Neural cell (in vitro differentiated cells): ENCODE results near the gene PLEKHS1.
"Not testable (repeated sequence)": the region's sequence is repeated elsewhere in the genome, so short reads cannot be mapped to it uniquely, and the experiment has no call there.

Experiments
- EP300 ChIP-seq: fragments of 450-650 bp; conservative IDR thresholded peaks from 2 replicates; pipeline ENCODE4 v1.6.1; 2014; ENCODE audit warnings: antibody characterized with exemption, mild to moderate bottlenecking, moderate library complexity; ENCODE audit not compliant: poor library complexity, severe bottlenecking
- EZH2 ChIP-seq: fragments of 200-600, 300-800 bp; shearing (Covaris generic), sonication (generic); IDR thresholded peaks from 2 replicates; pipeline ENCODE4 v1.6.1; 2014; ENCODE audit warnings: antibody characterized with exemption, low read length, borderline replicate concordance, mild to moderate bottlenecking; ENCODE audit not compliant: insufficient read depth, poor library complexity, severe bottlenecking
- MXI1 ChIP-seq: fragments of 450-650 bp; conservative IDR thresholded peaks from 2 replicates; pipeline ENCODE4 v1.6.1; 2014; ENCODE audit warnings: antibody characterized with exemption, mild to moderate bottlenecking; ENCODE audit not compliant: poor library complexity, severe bottlenecking
- POLR2AphosphoS5 ChIP-seq: IDR thresholded peaks from 2 replicates; pipeline ENCODE4 v1.6.1; 2012
- RAD21 ChIP-seq: fragments of 450-650 bp; conservative IDR thresholded peaks from 2 replicates; pipeline ENCODE4 v1.6.1; 2014; ENCODE audit warnings: antibody characterized with exemption, mild to moderate bottlenecking, moderate library complexity
- SMC3 ChIP-seq: fragments of 450-650 bp; conservative IDR thresholded peaks from 2 replicates; pipeline ENCODE4 v1.6.1; 2014; ENCODE audit warnings: antibody characterized with exemption, mild to moderate bottlenecking, moderate library complexity; ENCODE audit not compliant: poor library complexity
- TAF1 ChIP-seq: IDR thresholded peaks from 2 replicates; pipeline ENCODE4 v1.6.1; 2012; ENCODE audit warnings: low read depth
- TF ChIP-seq, protein P1 (sequence below): fragments of 450-650 bp; IDR thresholded peaks from 2 replicates; pipeline ENCODE4 v1.5.1; 2014; ENCODE audit warnings: antibody characterized with exemption, mild to moderate bottlenecking, moderate library complexity; ENCODE audit not compliant: poor library complexity, severe bottlenecking
- TF ChIP-seq, protein P2 (sequence below): IDR thresholded peaks from 2 replicates; pipeline ENCODE4 v1.6.1; 2012; ENCODE audit warnings: borderline replicate concordance

DNA sequence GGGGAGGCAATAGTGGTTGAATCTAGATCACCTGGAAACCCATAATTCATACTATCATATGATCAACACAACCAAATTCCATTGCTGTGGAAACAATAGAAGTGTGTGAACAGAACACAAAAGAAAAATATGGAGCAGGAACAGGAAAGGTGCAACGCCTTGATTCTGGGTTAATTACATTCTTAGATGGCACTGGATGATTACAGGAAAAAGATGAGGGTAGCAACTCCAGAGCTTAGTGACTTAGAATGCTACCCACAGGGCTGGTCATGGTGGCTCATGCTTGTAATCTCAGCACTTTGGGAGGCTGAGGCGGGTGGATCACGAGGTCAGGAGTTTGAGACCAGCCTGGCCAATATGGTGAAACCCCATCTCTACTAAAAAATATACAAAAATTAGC, 19.6 kb downstream of the PLEKHS1 start:
- TF ChIP-seq, protein P1, sequence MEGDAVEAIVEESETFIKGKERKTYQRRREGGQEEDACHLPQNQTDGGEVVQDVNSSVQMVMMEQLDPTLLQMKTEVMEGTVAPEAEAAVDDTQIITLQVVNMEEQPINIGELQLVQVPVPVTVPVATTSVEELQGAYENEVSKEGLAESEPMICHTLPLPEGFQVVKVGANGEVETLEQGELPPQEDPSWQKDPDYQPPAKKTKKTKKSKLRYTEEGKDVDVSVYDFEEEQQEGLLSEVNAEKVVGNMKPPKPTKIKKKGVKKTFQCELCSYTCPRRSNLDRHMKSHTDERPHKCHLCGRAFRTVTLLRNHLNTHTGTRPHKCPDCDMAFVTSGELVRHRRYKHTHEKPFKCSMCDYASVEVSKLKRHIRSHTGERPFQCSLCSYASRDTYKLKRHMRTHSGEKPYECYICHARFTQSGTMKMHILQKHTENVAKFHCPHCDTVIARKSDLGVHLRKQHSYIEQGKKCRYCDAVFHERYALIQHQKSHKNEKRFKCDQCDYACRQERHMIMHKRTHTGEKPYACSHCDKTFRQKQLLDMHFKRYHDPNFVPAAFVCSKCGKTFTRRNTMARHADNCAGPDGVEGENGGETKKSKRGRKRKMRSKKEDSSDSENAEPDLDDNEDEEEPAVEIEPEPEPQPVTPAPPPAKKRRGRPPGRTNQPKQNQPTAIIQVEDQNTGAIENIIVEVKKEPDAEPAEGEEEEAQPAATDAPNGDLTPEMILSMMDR, result not testable (repeated sequence)
- TF ChIP-seq MXI1, EP300, SMC3, POLR2AphosphoS5, EZH2, TAF1, RAD21: not testable (repeated sequence)
- TF ChIP-seq, protein P2, sequence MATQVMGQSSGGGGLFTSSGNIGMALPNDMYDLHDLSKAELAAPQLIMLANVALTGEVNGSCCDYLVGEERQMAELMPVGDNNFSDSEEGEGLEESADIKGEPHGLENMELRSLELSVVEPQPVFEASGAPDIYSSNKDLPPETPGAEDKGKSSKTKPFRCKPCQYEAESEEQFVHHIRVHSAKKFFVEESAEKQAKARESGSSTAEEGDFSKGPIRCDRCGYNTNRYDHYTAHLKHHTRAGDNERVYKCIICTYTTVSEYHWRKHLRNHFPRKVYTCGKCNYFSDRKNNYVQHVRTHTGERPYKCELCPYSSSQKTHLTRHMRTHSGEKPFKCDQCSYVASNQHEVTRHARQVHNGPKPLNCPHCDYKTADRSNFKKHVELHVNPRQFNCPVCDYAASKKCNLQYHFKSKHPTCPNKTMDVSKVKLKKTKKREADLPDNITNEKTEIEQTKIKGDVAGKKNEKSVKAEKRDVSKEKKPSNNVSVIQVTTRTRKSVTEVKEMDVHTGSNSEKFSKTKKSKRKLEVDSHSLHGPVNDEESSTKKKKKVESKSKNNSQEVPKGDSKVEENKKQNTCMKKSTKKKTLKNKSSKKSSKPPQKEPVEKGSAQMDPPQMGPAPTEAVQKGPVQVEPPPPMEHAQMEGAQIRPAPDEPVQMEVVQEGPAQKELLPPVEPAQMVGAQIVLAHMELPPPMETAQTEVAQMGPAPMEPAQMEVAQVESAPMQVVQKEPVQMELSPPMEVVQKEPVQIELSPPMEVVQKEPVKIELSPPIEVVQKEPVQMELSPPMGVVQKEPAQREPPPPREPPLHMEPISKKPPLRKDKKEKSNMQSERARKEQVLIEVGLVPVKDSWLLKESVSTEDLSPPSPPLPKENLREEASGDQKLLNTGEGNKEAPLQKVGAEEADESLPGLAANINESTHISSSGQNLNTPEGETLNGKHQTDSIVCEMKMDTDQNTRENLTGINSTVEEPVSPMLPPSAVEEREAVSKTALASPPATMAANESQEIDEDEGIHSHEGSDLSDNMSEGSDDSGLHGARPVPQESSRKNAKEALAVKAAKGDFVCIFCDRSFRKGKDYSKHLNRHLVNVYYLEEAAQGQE, result not testable (repeated sequence)
